ENCODE measurements around the gene CLC. TPM values are rescaled to one million over a fixed set of nuclear protein-coding genes. Genes with fewer than 3 reads are reported as not detected.
"Not testable (repeated sequence)": the region's sequence is repeated elsewhere in the genome, so short reads cannot be mapped to it uniquely, and the experiment has no call there.

Gene CLC
- total RNA-seq, 1 donor from 2014 or later = not detected

- no peaks in the 10 kb centered on the region for H3K36me3 Mint-ChIP-seq (ENCODE audit: low read depth)
- DNase-seq (ENCODE audit: low spot score) = no peak
- H3K4me1 Mint-ChIP-seq (ENCODE audit: low read depth) = no peaks in the 10 kb centered on the region
- peaks cover 4% of the 10 kb centered on the region for H3K9me3 Mint-ChIP-seq (ENCODE audit: low read depth)
- no peak overlapping the region for H3K4me3 Mint-ChIP-seq (ENCODE audit: unreplicated experiment)
- H3K27ac Mint-ChIP-seq (ENCODE audit: unreplicated experiment) = no peak overlapping the region
- H3K27me3 Mint-ChIP-seq (ENCODE audit: low read depth) = peaks cover 17% of the 10 kb centered on the region
- TF ChIP-seq CTCF (IDR thresholded peaks at IDR 0.05) = peak; percentile 85
Measured at GRCh38 chr19:39765091-39766076, 27.6 kb upstream of the CLC start.

- DNase-seq (ENCODE audit: low spot score); H3K9me3 Mint-ChIP-seq (ENCODE audit: low read depth); H3K36me3 Mint-ChIP-seq (ENCODE audit: low read depth); H3K4me3 Mint-ChIP-seq (ENCODE audit: unreplicated experiment); H3K4me1 Mint-ChIP-seq (ENCODE audit: low read depth); H3K27ac Mint-ChIP-seq (ENCODE audit: unreplicated experiment): not testable (repeated sequence)
- peaks cover 24% of the 10 kb centered on the region for H3K27me3 Mint-ChIP-seq (ENCODE audit: low read depth)
Measured at GRCh38 chr19:39761851-39762250, 24.0 kb upstream of the CLC start.

GRCh38 chr19:39759457-39760184 is 21.8 kb upstream of the CLC start:
- H3K4me1 Mint-ChIP-seq (ENCODE audit: low read depth) = no peaks in the 10 kb centered on the region
- no peaks in the 10 kb centered on the region for H3K9me3 Mint-ChIP-seq (ENCODE audit: low read depth)
- H3K36me3 Mint-ChIP-seq (ENCODE audit: low read depth) = no peaks in the 10 kb centered on the region
- no peak overlapping the region for H3K4me3 Mint-ChIP-seq (ENCODE audit: unreplicated experiment)
- DNase-seq (ENCODE audit: low spot score) = no peak
- H3K27ac Mint-ChIP-seq (ENCODE audit: unreplicated experiment) = no peak overlapping the region
- TF ChIP-seq CTCF (IDR thresholded peaks at IDR 0.05) = no peak
- H3K27me3 Mint-ChIP-seq (ENCODE audit: low read depth) = peaks cover 29% of the 10 kb centered on the region

- Mint-ChIP-seq H3K27me3 (ENCODE audit: low read depth) (peaks cover 19% of the 10 kb centered on the region), H3K9me3 (ENCODE audit: low read depth) (no peaks in the 10 kb centered on the region), H3K36me3 (ENCODE audit: low read depth) (no peaks in the 10 kb centered on the region), H3K4me3 (ENCODE audit: unreplicated experiment) (no peak overlapping the region), H3K4me1 (ENCODE audit: low read depth) (no peaks in the 10 kb centered on the region), H3K27ac (ENCODE audit: unreplicated experiment) (no peak overlapping the region)
- DNase-seq (ENCODE audit: low spot score) = no peak
- TF ChIP-seq CTCF (IDR thresholded peaks at IDR 0.05) = no peak
Measured at GRCh38 chr19:39754971-39755370, 17.1 kb upstream of the CLC start.

- H3K36me3 Mint-ChIP-seq (ENCODE audit: low read depth) = no peaks in the 10 kb centered on the region
- no peaks in the 10 kb centered on the region for H3K4me1 Mint-ChIP-seq (ENCODE audit: low read depth)
- peaks cover 20% of the 10 kb centered on the region for H3K27me3 Mint-ChIP-seq (ENCODE audit: low read depth)
- no peak overlapping the region for H3K27ac Mint-ChIP-seq (ENCODE audit: unreplicated experiment)
- no peak for DNase-seq (ENCODE audit: low spot score)
- no peak overlapping the region for H3K4me3 Mint-ChIP-seq (ENCODE audit: unreplicated experiment)
- TF ChIP-seq CTCF (IDR thresholded peaks at IDR 0.05) = no peak
- no peaks in the 10 kb centered on the region for H3K9me3 Mint-ChIP-seq (ENCODE audit: low read depth)
Measured at GRCh38 chr19:39754544-39754943, 16.7 kb upstream of the CLC start.

All from chondrocyte (in vitro differentiated cells).